ENCODE data around the gene KRTAP4-6. TPM values are rescaled to one million over a fixed set of nuclear protein-coding genes. Genes with fewer than 3 reads are reported as not detected.

The KRTAP4-6 gene
- polyA plus RNA-seq, 1 of the 3 experiments (the other 2 are of a cell fraction) = not detected

DNA sequence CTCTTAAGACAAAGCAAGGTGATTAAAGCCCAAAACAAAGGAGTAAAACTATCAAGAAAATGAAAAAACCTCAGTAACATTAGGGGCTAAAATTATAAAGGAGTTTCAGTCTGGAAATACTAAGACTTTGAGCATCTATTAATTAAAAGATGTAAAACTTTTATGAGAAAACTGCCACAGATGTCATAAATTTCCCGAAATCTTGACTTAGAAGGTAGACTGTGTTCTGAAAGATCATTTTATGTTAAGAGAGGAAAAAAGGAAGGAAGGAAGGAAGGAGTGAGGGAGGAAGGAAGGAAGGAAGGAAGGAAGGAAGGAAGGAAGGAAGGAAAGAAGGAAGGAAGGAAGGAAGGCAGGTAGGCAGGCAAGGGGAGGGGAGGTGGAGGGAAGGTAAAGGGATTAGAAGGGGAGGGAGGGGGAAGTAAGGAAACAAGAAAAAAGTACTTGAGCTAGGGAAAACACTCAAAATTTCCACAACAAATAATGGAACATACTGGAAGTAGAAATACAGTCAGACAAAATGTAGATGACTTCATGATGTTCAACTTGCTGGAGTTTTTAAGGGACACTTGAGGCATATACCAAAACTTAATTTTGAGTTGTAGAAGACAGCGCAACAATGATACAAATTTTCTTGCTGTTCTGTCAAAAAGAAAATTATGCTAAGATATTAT lies 7.3 kb upstream of the KRTAP4-6 start:
- Histone ChIP-seq H3K27me3 (ENCODE audit: insufficient read depth) (0 out of 2 replicates have a peak, but pooled peaks cover 4% of the 10 kb centered on the region), H2AFZ (ENCODE audit: low read depth) (no peak overlapping the region), H3K27ac (ENCODE audit: low read depth in 2 of 2, low read length in 1 of 2) (no peak overlapping the region), H3K9ac (no peak overlapping the region), H3K4me3 (ENCODE audit: low read depth in 2 of 2, low read length in 1 of 2) (no peak overlapping the region), H3K4me1 (ENCODE audit: control insufficient read depth in 1 of 2, insufficient read depth in 2 of 2, low read depth in 1 of 2, low read length in 1 of 2) (no peaks in the 10 kb centered on the region), H3K79me2 (ENCODE audit: insufficient read depth) (no peaks in the 10 kb centered on the region), H3K36me3 (replicated peaks in 1 of 2; ENCODE audit: control insufficient read depth in 1 of 2, insufficient read depth in 2 of 2, low read length in 1 of 2) (no peaks in the 10 kb centered on the region), H3K4me2 (no peak overlapping the region), H3K9me2 (no peaks in the 10 kb centered on the region), H4K20me1 (ENCODE audit: insufficient read depth) (no peaks in the 10 kb centered on the region), H3F3A (replicated peaks; ENCODE audit: insufficient read depth) (no peaks in the 10 kb centered on the region), H3K9me3 (0 out of 2 replicates have a peak, but pooled peaks cover 5% of the 10 kb centered on the region)
- POLR2A ChIA-PET = no interaction called here
- TF ChIP-seq NFIC (IDR thresholded peaks at IDR 0.05; ENCODE audit: borderline replicate concordance) (no peak), TCF12 (IDR thresholded peaks at IDR 0.05) (no peak), GABPA (IDR thresholded peaks at IDR 0.05; ENCODE audit: low read depth) (no peak), RXRA (IDR thresholded peaks at IDR 0.05; ENCODE audit: borderline replicate concordance, low read depth) (no peak), EZH2phosphoT487 (IDR thresholded peaks at IDR 0.05; ENCODE audit: borderline replicate concordance, low read depth) (no peak), FOXM1 (IDR thresholded peaks at IDR 0.05; ENCODE audit: low read depth) (no peak)
- WGBS (ENCODE audit: low lambda C conversion rate) = 26% methylated on average over 2 of the region's 2 CpGs
- CTCF ChIA-PET = no interaction called here
- DNase-seq = no peak

DNA sequence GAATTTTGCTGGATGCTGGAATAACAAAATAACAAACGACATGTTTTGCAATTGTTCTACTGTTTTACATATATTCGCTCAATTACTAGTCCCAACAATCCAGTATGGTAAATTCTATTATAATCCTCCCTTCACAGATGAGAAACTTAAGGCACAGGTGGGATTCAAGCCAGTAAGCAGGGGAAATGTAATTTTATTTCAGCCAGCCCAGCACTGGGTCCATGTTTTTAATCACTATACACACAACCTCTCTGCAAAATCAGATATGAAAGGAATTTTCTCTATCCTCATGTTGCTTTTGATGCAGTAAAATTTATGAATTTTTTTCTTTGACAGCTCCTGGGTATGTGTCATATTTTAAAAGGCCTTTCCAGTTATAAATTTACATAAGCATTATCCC lies 4.9 kb upstream of the KRTAP4-6 start:
- Histone ChIP-seq H3K4me2 (no peak overlapping the region), H3K9ac (no peak overlapping the region), H3K9me2 (no peaks in the 10 kb centered on the region), H3K79me2 (ENCODE audit: insufficient read depth) (no peaks in the 10 kb centered on the region), H3K4me3 (ENCODE audit: low read depth in 2 of 2, low read length in 1 of 2) (no peak overlapping the region), H3F3A (replicated peaks; ENCODE audit: insufficient read depth) (no peaks in the 10 kb centered on the region), H3K36me3 (replicated peaks in 1 of 2; ENCODE audit: control insufficient read depth in 1 of 2, insufficient read depth in 2 of 2, low read length in 1 of 2) (no peaks in the 10 kb centered on the region), H3K9me3 (0 out of 2 replicates have a peak, but pooled peaks cover 5% of the 10 kb centered on the region), H2AFZ (ENCODE audit: low read depth) (no peak overlapping the region), H3K27ac (ENCODE audit: low read depth in 2 of 2, low read length in 1 of 2) (no peak overlapping the region), H3K4me1 (ENCODE audit: control insufficient read depth in 1 of 2, insufficient read depth in 2 of 2, low read depth in 1 of 2, low read length in 1 of 2) (no peaks in the 10 kb centered on the region), H3K27me3 (ENCODE audit: insufficient read depth) (0 out of 2 replicates have a peak, but pooled peaks cover 4% of the 10 kb centered on the region), H4K20me1 (ENCODE audit: insufficient read depth) (no peaks in the 10 kb centered on the region)
- DNase-seq = no peak
- ChIA-PET POLR2A (no interaction called here), CTCF (no interaction called here)
- 9% methylated on average over 2 of the region's 2 CpGs for WGBS (ENCODE audit: low lambda C conversion rate)
- no peak for TF ChIP-seq EP300 (IDR thresholded peaks at IDR 0.05; ENCODE audit: borderline replicate concordance in 1 of 2, low read depth in 1 of 2, low read length in 1 of 2)

DNA sequence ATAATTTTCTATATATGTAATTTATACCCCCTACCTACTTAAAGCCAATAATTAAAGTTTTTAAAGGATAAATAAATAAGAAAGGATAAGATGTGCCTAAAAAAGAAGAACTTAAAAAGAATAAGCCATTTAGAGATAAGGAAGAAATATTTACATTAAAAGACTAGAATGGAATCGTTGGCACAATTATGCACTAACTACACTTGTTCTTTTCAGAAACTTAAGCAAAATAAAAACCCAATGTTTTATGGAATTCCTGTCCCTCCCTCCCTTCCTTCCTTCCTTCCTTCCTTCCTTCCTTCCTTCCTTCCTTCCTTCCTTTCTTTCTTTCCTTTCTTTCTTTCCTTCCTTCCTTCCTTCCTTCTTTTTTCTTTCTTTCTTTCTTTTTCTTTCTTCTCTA lies 4.5 kb upstream of the KRTAP4-6 start:
- Histone ChIP-seq H3K4me1 (ENCODE audit: control insufficient read depth in 1 of 2, insufficient read depth in 2 of 2, low read depth in 1 of 2, low read length in 1 of 2) (no peaks in the 10 kb centered on the region), H3F3A (replicated peaks; ENCODE audit: insufficient read depth) (no peaks in the 10 kb centered on the region), H4K20me1 (ENCODE audit: insufficient read depth) (no peaks in the 10 kb centered on the region), H3K9ac (no peak overlapping the region), H3K4me2 (no peak overlapping the region), H3K79me2 (ENCODE audit: insufficient read depth) (no peaks in the 10 kb centered on the region), H3K27ac (ENCODE audit: low read depth in 2 of 2, low read length in 1 of 2) (no peak overlapping the region), H3K9me2 (no peaks in the 10 kb centered on the region), H3K9me3 (0 out of 2 replicates have a peak, but pooled peaks cover 5% of the 10 kb centered on the region), H3K36me3 (replicated peaks in 1 of 2; ENCODE audit: control insufficient read depth in 1 of 2, insufficient read depth in 2 of 2, low read length in 1 of 2) (no peaks in the 10 kb centered on the region), H3K4me3 (ENCODE audit: low read depth in 2 of 2, low read length in 1 of 2) (no peak overlapping the region), H2AFZ (ENCODE audit: low read depth) (no peak overlapping the region), H3K27me3 (ENCODE audit: insufficient read depth) (0 out of 2 replicates have a peak, but pooled peaks cover 1% of the 10 kb centered on the region)
- WGBS (ENCODE audit: low lambda C conversion rate) = 9% methylated on average over 1 of the region's 1 CpG
- POLR2A ChIA-PET = no interaction called here
- no peak for DNase-seq
- CTCF ChIA-PET = no interaction called here
- TF ChIP-seq YY1 (IDR thresholded peaks at IDR 0.05; ENCODE audit: low read depth) (no peak), EP300 (IDR thresholded peaks at IDR 0.05; ENCODE audit: borderline replicate concordance in 1 of 2, low read depth in 1 of 2, low read length in 1 of 2) (no peak), USF2 (IDR thresholded peaks at IDR 0.05; ENCODE audit: borderline replicate concordance, low read depth, low read length) (no peak), FOXJ3 (CRISPR knock-in tag; IDR thresholded peaks at IDR 0.05) (no peak), NRF1 (IDR thresholded peaks at IDR 0.05; ENCODE audit: low read depth, low read length) (no peak), FOXM1 (IDR thresholded peaks at IDR 0.05; ENCODE audit: low read depth) (no peak), TEAD4 (IDR thresholded peaks at IDR 0.05; ENCODE audit: borderline replicate concordance, insufficient read depth) (no peak), RFX5 (IDR thresholded peaks at IDR 0.05; ENCODE audit: low read length) (no peak), TCF12 (IDR thresholded peaks at IDR 0.05) (no peak), RAD21 (IDR thresholded peaks at IDR 0.05; ENCODE audit: low read length) (no peak), GATA2 (CRISPR knock-in tag; IDR thresholded peaks at IDR 0.05) (no peak)
- TF ChIP-seq, protein P1, sequence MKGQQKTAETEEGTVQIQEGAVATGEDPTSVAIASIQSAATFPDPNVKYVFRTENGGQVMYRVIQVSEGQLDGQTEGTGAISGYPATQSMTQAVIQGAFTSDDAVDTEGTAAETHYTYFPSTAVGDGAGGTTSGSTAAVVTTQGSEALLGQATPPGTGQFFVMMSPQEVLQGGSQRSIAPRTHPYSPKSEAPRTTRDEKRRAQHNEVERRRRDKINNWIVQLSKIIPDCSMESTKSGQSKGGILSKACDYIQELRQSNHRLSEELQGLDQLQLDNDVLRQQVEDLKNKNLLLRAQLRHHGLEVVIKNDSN (IDR thresholded peaks at IDR 0.05; ENCODE audit: borderline replicate concordance, low read depth) = no peak
- TF ChIP-seq, protein P2, sequence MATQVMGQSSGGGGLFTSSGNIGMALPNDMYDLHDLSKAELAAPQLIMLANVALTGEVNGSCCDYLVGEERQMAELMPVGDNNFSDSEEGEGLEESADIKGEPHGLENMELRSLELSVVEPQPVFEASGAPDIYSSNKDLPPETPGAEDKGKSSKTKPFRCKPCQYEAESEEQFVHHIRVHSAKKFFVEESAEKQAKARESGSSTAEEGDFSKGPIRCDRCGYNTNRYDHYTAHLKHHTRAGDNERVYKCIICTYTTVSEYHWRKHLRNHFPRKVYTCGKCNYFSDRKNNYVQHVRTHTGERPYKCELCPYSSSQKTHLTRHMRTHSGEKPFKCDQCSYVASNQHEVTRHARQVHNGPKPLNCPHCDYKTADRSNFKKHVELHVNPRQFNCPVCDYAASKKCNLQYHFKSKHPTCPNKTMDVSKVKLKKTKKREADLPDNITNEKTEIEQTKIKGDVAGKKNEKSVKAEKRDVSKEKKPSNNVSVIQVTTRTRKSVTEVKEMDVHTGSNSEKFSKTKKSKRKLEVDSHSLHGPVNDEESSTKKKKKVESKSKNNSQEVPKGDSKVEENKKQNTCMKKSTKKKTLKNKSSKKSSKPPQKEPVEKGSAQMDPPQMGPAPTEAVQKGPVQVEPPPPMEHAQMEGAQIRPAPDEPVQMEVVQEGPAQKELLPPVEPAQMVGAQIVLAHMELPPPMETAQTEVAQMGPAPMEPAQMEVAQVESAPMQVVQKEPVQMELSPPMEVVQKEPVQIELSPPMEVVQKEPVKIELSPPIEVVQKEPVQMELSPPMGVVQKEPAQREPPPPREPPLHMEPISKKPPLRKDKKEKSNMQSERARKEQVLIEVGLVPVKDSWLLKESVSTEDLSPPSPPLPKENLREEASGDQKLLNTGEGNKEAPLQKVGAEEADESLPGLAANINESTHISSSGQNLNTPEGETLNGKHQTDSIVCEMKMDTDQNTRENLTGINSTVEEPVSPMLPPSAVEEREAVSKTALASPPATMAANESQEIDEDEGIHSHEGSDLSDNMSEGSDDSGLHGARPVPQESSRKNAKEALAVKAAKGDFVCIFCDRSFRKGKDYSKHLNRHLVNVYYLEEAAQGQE (IDR thresholded peaks at IDR 0.05; ENCODE audit: low read depth, low read length) = no peak

All from SK-N-SH (cell line).